ENCODE measurements around the gene PALM2AKAP2.

GRCh38 chr9:109826559-109826958 lies 46.6 kb downstream of the PALM2AKAP2 start:
- TF ChIP-seq EP300 (IDR thresholded peaks at IDR 0.05) (no peak), CTCF (IDR thresholded peaks at IDR 0.05) (no peak), CEBPB (IDR thresholded peaks at IDR 0.05) (no peak), JUN (IDR thresholded peaks at IDR 0.05) (no peak)
